Fibroblast of mammary gland (primary cell): ENCODE data around the gene ANKRD60.

Source experiments
- DNase-seq: peaks from one replicate; pipeline ENCODE4 v3.0.0-alpha.2; 2010; ENCODE audit warnings: low read depth
- H3K4me3 ChIP-seq: 2 replicates; pipeline ENCODE4 v1.5.1; 2011; ENCODE audit warnings: low read depth, mild to moderate bottlenecking, low read length, moderate library complexity; ENCODE audit not compliant: control insufficient read depth
- CTCF ChIP-seq: conservative IDR thresholded peaks from 2 replicates; pipeline ENCODE4 v1.5.1; 2011; ENCODE audit warnings: low read depth, low read length, inconsistent platforms; ENCODE audit not compliant: control insufficient read depth, insufficient read depth

Gene ANKRD60

GRCh38 chr20:58231683-58232082, 3.2 kb upstream of the ANKRD60 start:
- no peak for DNase-seq
- H3K4me3 ChIP-seq, result no peak overlapping the region

GRCh38 chr20:58229198-58229798, 845 bp upstream of the ANKRD60 start:
- H3K4me3 ChIP-seq, result no peak overlapping the region
- TF ChIP-seq CTCF, result no peak
- no peak for DNase-seq

More at GRCh38 chr20:58231683-58232082, 3.2 kb upstream of the ANKRD60 start:
- no peak for TF ChIP-seq CTCF

GRCh38 chr20:58228103-58228483, 360 bp downstream of the ANKRD60 start:
- no peak for TF ChIP-seq CTCF
- no peak overlapping the region for H3K4me3 ChIP-seq
- no peak for DNase-seq

GRCh38 chr20:58227391-58228102, 906 bp downstream of the ANKRD60 start:
- DNase-seq, result no peak
- H3K4me3 ChIP-seq, result no peak overlapping the region
- no peak for TF ChIP-seq CTCF

GRCh38 chr20:58225452-58226200, 2.8 kb downstream of the ANKRD60 start:
- DNase-seq, result no peak
- TF ChIP-seq CTCF, result no peak
- no peak overlapping the region for H3K4me3 ChIP-seq

GRCh38 chr20:58224974-58225373, 3.5 kb downstream of the ANKRD60 start:
- peak; percentile 37 for DNase-seq
- H3K4me3 ChIP-seq, result no peak overlapping the region
- TF ChIP-seq CTCF, result no peak
